Naive thymus-derived CD8-positive, alpha-beta T cell (primary cell): Measurements from ENCODE around the gene INTS3. TPM values are rescaled to one million over a fixed set of nuclear protein-coding genes. Genes with fewer than 3 reads are reported as not detected.

Experiments
- ATAC-seq, 2 donors: fragments of 150-1000 bp; cut with Tn5 transposase in 1 of 2; sonication (Bioruptor Pico), chemical (Tn5 transposase) in 1 of 2; 1 replicate in 1 of 2; 2 replicates in 1 of 2; pipeline ENCODE4 v1.10.0; 2021; ENCODE audit warnings: mild to moderate bottlenecking in 2 of 2, moderate library complexity in 2 of 2
- POLR2A ChIA-PET: fragments of 350-600 bp; sonication (Branson Sonifier 250); formaldehyde crosslinking; loops from one replicate; lab custom pipeline; 2021; ENCODE audit warnings: antibody characterized with exemption; lab: Charles Lee
- DNase-seq, 10 donors: peaks; one replicate each; pipeline versions ENCODE4 v3.0.0 to v3.0.0-alpha.2; 2020 to 2022
- H3K27ac Mint-ChIP-seq, 10 donors: one replicate each; pipeline ENCODE4 v1.8.0; 2020 to 2022; ENCODE audit warnings: mild to moderate bottlenecking in 10 of 10, mixed read lengths in 10 of 10, moderate library complexity in 4 of 10, inconsistent platforms in 1 of 10
- H3K27me3 Mint-ChIP-seq, 5 donors: one replicate each; pipeline ENCODE4 v1.8.0; 2021 to 2022; ENCODE audit warnings: mixed read lengths in 5 of 5
- H3K36me3 Mint-ChIP-seq, 3 donors: one replicate each; pipeline ENCODE4 v1.8.0; 2020 to 2022; ENCODE audit warnings: mixed read lengths in 3 of 3, mild to moderate bottlenecking in 2 of 3, inconsistent platforms in 1 of 3
- H3K4me1 Mint-ChIP-seq, 4 donors: one replicate each; pipeline ENCODE4 v1.8.0; 2021 to 2022; ENCODE audit warnings: mixed read lengths in 4 of 4
- H3K4me3 Mint-ChIP-seq, 10 donors: one replicate each; pipeline ENCODE4 v1.8.0; 2020 to 2022; ENCODE audit warnings: mild to moderate bottlenecking in 10 of 10, mixed read lengths in 10 of 10, moderate library complexity in 6 of 10, inconsistent platforms in 1 of 10
- H3K9me3 Mint-ChIP-seq, 9 donors: one replicate each; pipeline ENCODE4 v1.8.0; 2020 to 2022; ENCODE audit warnings: mixed read lengths in 9 of 9, mild to moderate bottlenecking in 3 of 9, inconsistent platforms in 1 of 9, moderate library complexity in 1 of 9
- polyA plus RNA-seq, 3 donors: library from polyadenylated mRNA; unstranded; fragments of 300-500 nt; fragmentation: Illumina TruSeq; gene quantifications; one replicate each; pipeline ENCODE4 v1.2.3, GENCODE V29; 2021
- total RNA-seq, 8 experiments: library from RNA in 2 of 8; stranded (reverse) in 2 of 8; gene quantifications; one replicate each; pipeline ENCODE4 v1.2.3 and lab custom pipeline; 2021 to 2026

The INTS3 gene
- total and polyA plus RNA-seq, 5 experiments from 2014 or later, result 10.0 to 60.6 (median 13.8) TPM

- Mint-ChIP-seq H3K4me3 (no peak overlapping the region), H3K27ac (peak overlapping the region in 4 of 10 donors; percentile 51 to 83 (median 62)), H3K4me1 (peaks cover 12 to 30% (median 26%) of the 10 kb centered on the region in 4 donors), H3K36me3 (no peaks in the 10 kb centered on the region), H3K9me3 (no peaks in the 10 kb centered on the region), H3K27me3 (no peaks in the 10 kb centered on the region)
- POLR2A ChIA-PET, result interaction anchor here (0.5 to 3.5 kb wide), 13 partner anchors 12 to 500 kb away, joined by 3 to 18 read pairs (median 6); partner anchors contain the start of genes DENND4B, ILF2, JTB and RAB13
- ATAC-seq, result peak; percentile 43 to 66
- peak in 1 of 10 donors; percentile 35 for DNase-seq
These were observed 68.3 kb downstream of the INTS3 start for GRCh38 chr1:153795934-153796785.

- H3K27me3 Mint-ChIP-seq, result no peaks in the 10 kb centered on the region
- H3K4me3 Mint-ChIP-seq, result peak overlapping the region in 4 of 10 donors; percentile 3 to 40 (median 32)
- DNase-seq (peak; percentile 70 to 92 (median 81)), ATAC-seq (peak; percentile 92 to 93)
- no peaks in the 10 kb centered on the region for H3K36me3 Mint-ChIP-seq
- H3K27ac Mint-ChIP-seq, result peak overlapping the region in 9 of 10 donors; percentile 13 to 83 (median 65)
- POLR2A ChIA-PET, result interaction anchor here (0.5 to 3.5 kb wide), 11 partner anchors 12 to 499 kb away, joined by 3 to 18 read pairs (median 6); partner anchors contain the start of genes DENND4B, GATAD2B, ILF2 and JTB
- H3K9me3 Mint-ChIP-seq, result no peaks in the 10 kb centered on the region
- peaks cover 13 to 32% (median 26%) of the 10 kb centered on the region in 4 donors for H3K4me1 Mint-ChIP-seq
These were observed 69.2 kb downstream of the INTS3 start for GRCh38 chr1:153796786-153797659.

- no peak for ATAC-seq
- POLR2A ChIA-PET, result interaction anchor here (0.6 to 3.5 kb wide), 5 partner anchors 25 to 192 kb away, joined by 3 to 18 read pairs (median 6); partner anchors contain the start of genes DENND4B, RAB13 and RPS27
These were observed 70.6 kb downstream of the INTS3 start for GRCh38 chr1:153798468-153798780.

GRCh38 chr1:153799016-153799415 is 71.2 kb downstream of the INTS3 start:
- H3K27ac Mint-ChIP-seq, result peak overlapping the region in 2 of 10 donors; percentile 58 to 70

More at GRCh38 chr1:153798468-153798780, 70.6 kb downstream of the INTS3 start:
- H3K4me3 Mint-ChIP-seq, result no peak overlapping the region
- H3K36me3 Mint-ChIP-seq, result peaks cover 0 to 4% (median 0%) of the 10 kb centered on the region in 3 donors
- no peak for DNase-seq
- peaks cover 15 to 37% (median 32%) of the 10 kb centered on the region in 4 donors for H3K4me1 Mint-ChIP-seq
- no peaks in the 10 kb centered on the region for H3K27me3 Mint-ChIP-seq
- peak overlapping the region in 5 of 10 donors; percentile 58 to 83 (median 64) for H3K27ac Mint-ChIP-seq
- H3K9me3 Mint-ChIP-seq, result no peaks in the 10 kb centered on the region

GRCh38 chr1:153799566-153800465 is 72.0 kb downstream of the INTS3 start:
- Mint-ChIP-seq H3K27ac (peak overlapping the region in 2 of 10 donors; percentile 20 to 72), H3K4me1 (peaks cover 21 to 43% (median 41%) of the 10 kb centered on the region in 4 donors), H3K36me3 (peaks cover 0 to 8% (median 0%) of the 10 kb centered on the region in 3 donors), H3K9me3 (no peaks in the 10 kb centered on the region), H3K27me3 (no peaks in the 10 kb centered on the region), H3K4me3 (no peak overlapping the region)
- no peak for DNase-seq
- POLR2A ChIA-PET, result interaction anchor here (0.6 to 3.5 kb wide), 4 partner anchors 15 to 190 kb away, joined by 3 to 18 read pairs (median 6); partner anchors contain the start of genes DENND4B, RAB13 and RPS27
- ATAC-seq, result no peak

More at GRCh38 chr1:153799016-153799415, 71.2 kb downstream of the INTS3 start:
- ATAC-seq (no peak), DNase-seq (no peak)
- Mint-ChIP-seq H3K9me3 (no peaks in the 10 kb centered on the region), H3K27me3 (no peaks in the 10 kb centered on the region), H3K4me3 (no peak overlapping the region), H3K36me3 (peaks cover 0 to 8% (median 0%) of the 10 kb centered on the region in 3 donors), H3K4me1 (peaks cover 20 to 43% (median 38%) of the 10 kb centered on the region in 4 donors)
- POLR2A ChIA-PET, result interaction anchor here (1.5 to 3.5 kb wide), 3 partner anchors 146 to 191 kb away, joined by 3 to 18 read pairs (median 6); partner anchors contain the start of genes DENND4B, RAB13 and RPS27

- POLR2A ChIA-PET, result interaction anchor here (0.6 to 1.6 kb wide), 3 partner anchors 16 to 190 kb away, joined by 3 to 6 read pairs (median 5); partner anchors contain the start of genes RAB13 and RPS27
- no peak for ATAC-seq
These were observed 72.7 kb downstream of the INTS3 start for GRCh38 chr1:153800516-153800915.

GRCh38 chr1:153801028-153801625 is 73.3 kb downstream of the INTS3 start:
- Mint-ChIP-seq H3K4me1 (peaks cover 30 to 50% (median 50%) of the 10 kb centered on the region in 4 donors), H3K9me3 (no peaks in the 10 kb centered on the region), H3K27ac (peak overlapping the region in 7 of 10 donors; percentile 25 to 84 (median 48)), H3K27me3 (no peaks in the 10 kb centered on the region), H3K4me3 (no peak overlapping the region), H3K36me3 (peaks cover 0 to 8% (median 0%) of the 10 kb centered on the region in 3 donors)
- no peak for ATAC-seq
- POLR2A ChIA-PET, result interaction anchor here (0.5 to 1.6 kb wide), 4 partner anchors 171 to 201 kb away, joined by 3 to 6 read pairs (median 3); partner anchors contain the start of genes RAB13 and RPS27
- DNase-seq, result no peak

More at GRCh38 chr1:153800516-153800915, 72.7 kb downstream of the INTS3 start:
- Mint-ChIP-seq H3K4me3 (no peak overlapping the region), H3K9me3 (no peaks in the 10 kb centered on the region), H3K4me1 (peaks cover 26 to 47% (median 44%) of the 10 kb centered on the region in 4 donors), H3K36me3 (peaks cover 0 to 8% (median 0%) of the 10 kb centered on the region in 3 donors), H3K27ac (peak overlapping the region in 5 of 10 donors; percentile 25 to 72 (median 56)), H3K27me3 (no peaks in the 10 kb centered on the region)
- no peak for DNase-seq

GRCh38 chr1:153801786-153802697 is 74.2 kb downstream of the INTS3 start:
- no peaks in the 10 kb centered on the region for H3K27me3 Mint-ChIP-seq
- POLR2A ChIA-PET, result interaction anchor here (0.6 to 1.6 kb wide), 6 partner anchors 121 to 189 kb away, joined by 3 to 11 read pairs (median 4); partner anchors contain the start of genes CREB3L4, RAB13 and RPS27
- no peak for ATAC-seq
- H3K4me3 Mint-ChIP-seq, result peak overlapping the region in 1 of 10 donors; percentile 24
- peaks cover 0 to 14% (median 0%) of the 10 kb centered on the region in 3 donors for H3K36me3 Mint-ChIP-seq
- no peak for DNase-seq
- peaks cover 30 to 51% (median 49%) of the 10 kb centered on the region in 4 donors for H3K4me1 Mint-ChIP-seq
- no peaks in the 10 kb centered on the region for H3K9me3 Mint-ChIP-seq
- peak overlapping the region; percentile 8 to 91 (median 76) for H3K27ac Mint-ChIP-seq

GRCh38 chr1:153803470-153804056 is 75.7 kb downstream of the INTS3 start:
- no peak overlapping the region for H3K4me3 Mint-ChIP-seq
- POLR2A ChIA-PET, result interaction anchor here (1.3 to 1.5 kb wide), 3 partner anchors 120 to 186 kb away, joined by 4 to 11 read pairs (median 5); partner anchors contain the start of genes CREB3L4 and RPS27
- ATAC-seq (no peak), DNase-seq (no peak)
- H3K27me3 Mint-ChIP-seq, result no peaks in the 10 kb centered on the region
- peaks cover 30 to 56% (median 45%) of the 10 kb centered on the region in 4 donors for H3K4me1 Mint-ChIP-seq
- no peaks in the 10 kb centered on the region for H3K9me3 Mint-ChIP-seq
- peak overlapping the region; percentile 22 to 91 (median 85) for H3K27ac Mint-ChIP-seq
- H3K36me3 Mint-ChIP-seq, result peaks cover 0 to 24% (median 0%) of the 10 kb centered on the region in 3 donors
